Esophagus muscularis mucosa (tissue), 3 donors: Measurements from ENCODE around the gene DIP2C.

Experiments used
- POLR2A ChIP-seq: fragments of 450-650 bp; IDR thresholded peaks from one replicate; pipeline ENCODE4 v1.6.1; 2017; ENCODE audit warnings: antibody characterized with exemption, moderate library complexity, mild to moderate bottlenecking, low read depth
- POLR2AphosphoS5 ChIP-seq, 2 donors: sonication (generic); formaldehyde crosslinking; IDR thresholded peaks; one replicate each; pipeline ENCODE4 v1.6.1; 2017; ENCODE audit warnings: antibody characterized with exemption in 2 of 2
- TF ChIP-seq, protein P1 (sequence below), 3 experiments: fragments of 200-600 bp in 2 of 3; fragments of 450-650 bp in 1 of 3; sonication (generic) in 2 of 3; IDR thresholded peaks; one replicate each; pipeline ENCODE4 v1.5.1; 2017 to 2019; ENCODE audit warnings: antibody characterized with exemption in 3 of 3, mild to moderate bottlenecking in 2 of 3, moderate library complexity in 1 of 3

DNA sequence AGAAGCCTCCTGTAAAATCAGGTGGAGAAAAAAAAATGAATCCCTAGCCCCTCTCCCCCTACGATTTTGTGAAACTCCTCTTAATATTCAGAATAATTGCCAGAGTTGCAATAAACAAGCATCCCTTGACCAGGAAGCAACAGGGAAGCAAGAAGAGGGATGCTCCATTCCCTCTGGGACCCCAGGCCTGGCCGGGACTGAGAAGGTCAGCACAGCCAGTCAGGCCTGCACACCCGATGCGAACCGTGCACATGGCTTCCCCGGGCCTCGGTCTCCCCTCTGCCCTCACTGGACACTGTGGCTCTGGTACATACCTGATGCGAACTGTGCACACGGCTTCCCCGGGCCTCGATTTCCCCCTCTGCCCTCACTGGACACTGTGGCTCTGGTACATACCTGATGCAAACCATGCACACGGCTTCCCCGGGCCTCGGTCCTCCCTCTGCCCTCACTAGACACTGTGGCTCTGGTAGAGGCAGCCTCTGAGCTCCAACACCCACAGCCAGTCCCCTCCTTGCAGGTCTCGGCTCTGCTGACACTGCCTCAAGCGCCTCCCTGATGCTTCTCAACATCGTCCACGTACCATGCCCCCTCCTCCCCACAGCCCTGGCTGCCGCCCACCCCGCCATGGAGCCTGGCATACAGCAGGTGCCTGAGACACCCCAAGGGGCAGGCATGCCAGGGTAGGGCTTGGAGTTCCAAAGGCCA, 138.6 kb downstream of the DIP2C start:
- TF ChIP-seq, protein P1, sequence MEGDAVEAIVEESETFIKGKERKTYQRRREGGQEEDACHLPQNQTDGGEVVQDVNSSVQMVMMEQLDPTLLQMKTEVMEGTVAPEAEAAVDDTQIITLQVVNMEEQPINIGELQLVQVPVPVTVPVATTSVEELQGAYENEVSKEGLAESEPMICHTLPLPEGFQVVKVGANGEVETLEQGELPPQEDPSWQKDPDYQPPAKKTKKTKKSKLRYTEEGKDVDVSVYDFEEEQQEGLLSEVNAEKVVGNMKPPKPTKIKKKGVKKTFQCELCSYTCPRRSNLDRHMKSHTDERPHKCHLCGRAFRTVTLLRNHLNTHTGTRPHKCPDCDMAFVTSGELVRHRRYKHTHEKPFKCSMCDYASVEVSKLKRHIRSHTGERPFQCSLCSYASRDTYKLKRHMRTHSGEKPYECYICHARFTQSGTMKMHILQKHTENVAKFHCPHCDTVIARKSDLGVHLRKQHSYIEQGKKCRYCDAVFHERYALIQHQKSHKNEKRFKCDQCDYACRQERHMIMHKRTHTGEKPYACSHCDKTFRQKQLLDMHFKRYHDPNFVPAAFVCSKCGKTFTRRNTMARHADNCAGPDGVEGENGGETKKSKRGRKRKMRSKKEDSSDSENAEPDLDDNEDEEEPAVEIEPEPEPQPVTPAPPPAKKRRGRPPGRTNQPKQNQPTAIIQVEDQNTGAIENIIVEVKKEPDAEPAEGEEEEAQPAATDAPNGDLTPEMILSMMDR (IDR thresholded peaks at IDR 0.05), result no peak
- TF ChIP-seq POLR2A (no peak), POLR2AphosphoS5 (IDR thresholded peaks at IDR 0.05) (no peak)
